HG03095 (cell line): Measurements from ENCODE around the gene TNFSF13B.
"Not testable (repeated sequence)": the region's sequence is repeated elsewhere in the genome, so short reads cannot be mapped to it uniquely, and the experiment has no call there.

ENCODE experiments used
- ATAC-seq: cut with Tn5 transposase; IDR thresholded peaks from one replicate; pipeline ENCODE4 v1.9.1; 2021; ENCODE audit warnings: moderate library complexity; ENCODE audit not compliant: unreplicated experiment

TNFSF13B gene

GRCh38 chr13:108278466-108278865 is 8.9 kb downstream of the TNFSF13B start:
- no peak for ATAC-seq

- no peak for ATAC-seq
Measured at GRCh38 chr13:108281901-108282300, 12.4 kb downstream of the TNFSF13B start.

GRCh38 chr13:108283110-108283509 is 13.6 kb downstream of the TNFSF13B start:
- no peak for ATAC-seq

- no peak for ATAC-seq
Measured at GRCh38 chr13:108288741-108289140, 19.2 kb downstream of the TNFSF13B start.

GRCh38 chr13:108289819-108290218 is 20.3 kb downstream of the TNFSF13B start:
- no peak for ATAC-seq

GRCh38 chr13:108297114-108297513 is 27.6 kb downstream of the TNFSF13B start:
- ATAC-seq: no peak

GRCh38 chr13:108302279-108302678 is 32.8 kb downstream of the TNFSF13B start:
- ATAC-seq: no peak

GRCh38 chr13:108304170-108305016 is 34.9 kb downstream of the TNFSF13B start:
- ATAC-seq: no peak

GRCh38 chr13:108305655-108306054 is 36.1 kb downstream of the TNFSF13B start:
- no peak for ATAC-seq

- no peak for ATAC-seq
Measured at GRCh38 chr13:108306860-108307259, 37.3 kb downstream of the TNFSF13B start.

GRCh38 chr13:108311596-108311995 is 42.1 kb downstream of the TNFSF13B start:
- ATAC-seq: not testable (repeated sequence)

GRCh38 chr13:108313382-108313781 is 43.9 kb downstream of the TNFSF13B start:
- no peak for ATAC-seq

GRCh38 chr13:108315273-108315672 is 45.8 kb downstream of the TNFSF13B start:
- peak; percentile 75 for ATAC-seq

- no peak for ATAC-seq
Measured at GRCh38 chr13:108315991-108316390, 46.5 kb downstream of the TNFSF13B start.

- ATAC-seq: no peak
Measured at GRCh38 chr13:108316413-108316812, 46.9 kb downstream of the TNFSF13B start.

GRCh38 chr13:108322206-108322824 is 52.8 kb downstream of the TNFSF13B start:
- ATAC-seq: peak; percentile 86

- no peak for ATAC-seq
Measured at GRCh38 chr13:108323031-108323430, 53.5 kb downstream of the TNFSF13B start.

- no peak for ATAC-seq
Measured at GRCh38 chr13:108325863-108326262, 56.3 kb downstream of the TNFSF13B start.

GRCh38 chr13:108326309-108326708 is 56.8 kb downstream of the TNFSF13B start:
- ATAC-seq: peak; percentile 85

- no peak for ATAC-seq
Measured at GRCh38 chr13:108328848-108329247, 59.3 kb downstream of the TNFSF13B start.

- no peak for ATAC-seq
Measured at GRCh38 chr13:108332791-108333190, 63.3 kb downstream of the TNFSF13B start.
